T-helper 2 cell treated with Interferon-gamma antibody and Interleukin-4, amounts not matched to agents 100 ng/mL and 5 ng/mL, for 36 hours (primary cell): ENCODE results near the gene SFTPB. TPM values are rescaled to one million over a fixed set of nuclear protein-coding genes. Genes with fewer than 3 reads are reported as not detected.

Source experiments
- intact Hi-C: fragments of 100-400 bp; cut with micrococcal nuclease; formaldehyde crosslinking; loops from one replicate; pipeline ENCODE4 v1.15.1; 2023
- total RNA-seq: library from RNA; stranded (reverse); gene quantifications from 2 replicates; pipeline ENCODE4 v1.2.3, GENCODE V29; 2022

The SFTPB gene
- total RNA-seq, 1 donor from 2014 or later = not detected

DNA sequence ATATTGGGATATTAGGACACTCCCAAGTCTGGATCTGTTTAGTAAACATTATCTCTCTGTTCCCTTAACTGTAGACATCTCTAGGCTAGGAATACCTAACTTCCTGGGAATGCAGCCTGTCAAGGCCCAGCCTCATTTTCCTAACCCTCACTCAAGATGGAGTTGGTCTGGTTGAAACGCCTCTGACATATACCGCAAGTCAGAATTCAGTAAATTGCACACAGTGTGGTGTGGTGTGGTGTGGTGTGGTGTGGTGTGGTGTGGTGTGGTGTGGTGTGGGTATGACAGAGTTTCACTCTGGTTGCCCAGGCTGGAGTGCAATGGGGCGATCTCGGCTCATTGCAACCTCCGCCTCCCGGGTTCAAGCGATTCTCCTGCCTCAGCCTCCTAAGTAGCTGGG is 53.2 kb downstream of the SFTPB start:
- intact Hi-C loops = loop anchor here (5.0 kb wide), 1 partner anchor 493 kb away; the partner anchor contains the start of genes POLR1A and PTCD3

DNA sequence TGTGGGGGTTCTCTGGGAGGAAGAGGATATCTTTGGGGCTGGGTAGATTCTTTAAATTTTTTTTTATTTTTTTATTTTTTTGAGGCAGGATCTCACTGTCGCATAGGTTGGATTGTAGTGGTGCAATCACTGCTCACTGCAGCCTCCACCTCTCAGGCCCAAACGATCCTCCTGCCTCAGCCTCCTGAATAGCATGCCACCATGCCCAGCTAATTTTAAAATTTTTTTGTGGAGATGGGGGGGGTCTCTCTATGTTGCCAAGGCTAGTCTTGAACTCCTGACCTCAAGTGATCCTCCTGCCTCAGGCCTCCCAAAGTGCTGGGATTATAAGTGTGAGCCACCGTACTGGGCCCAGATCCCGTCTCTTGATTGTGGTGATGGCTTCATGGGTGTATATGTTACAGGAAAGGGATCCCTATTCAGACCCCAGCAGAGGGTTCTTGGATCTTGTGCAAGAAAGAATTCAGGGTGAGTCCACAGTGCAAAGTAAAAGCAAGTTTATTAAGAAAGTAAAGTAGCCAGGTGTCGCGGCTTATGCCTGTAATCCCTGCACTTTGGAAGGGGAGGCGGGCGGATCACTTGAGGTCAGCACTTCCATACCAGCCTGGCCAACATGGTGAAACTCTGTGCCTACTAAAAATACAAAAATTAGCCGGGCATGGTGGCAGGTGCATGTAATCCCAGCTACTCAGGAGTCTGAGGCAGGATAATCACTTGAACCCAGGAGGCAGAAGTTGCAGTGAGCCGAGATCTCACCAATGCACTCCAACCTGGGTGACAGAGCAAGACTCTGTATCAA is 54.1 kb downstream of the SFTPB start:
- intact Hi-C loops = loop anchor here (5.0 kb wide), 1 partner anchor 493 kb away; the partner anchor contains the start of genes POLR1A and PTCD3

DNA sequence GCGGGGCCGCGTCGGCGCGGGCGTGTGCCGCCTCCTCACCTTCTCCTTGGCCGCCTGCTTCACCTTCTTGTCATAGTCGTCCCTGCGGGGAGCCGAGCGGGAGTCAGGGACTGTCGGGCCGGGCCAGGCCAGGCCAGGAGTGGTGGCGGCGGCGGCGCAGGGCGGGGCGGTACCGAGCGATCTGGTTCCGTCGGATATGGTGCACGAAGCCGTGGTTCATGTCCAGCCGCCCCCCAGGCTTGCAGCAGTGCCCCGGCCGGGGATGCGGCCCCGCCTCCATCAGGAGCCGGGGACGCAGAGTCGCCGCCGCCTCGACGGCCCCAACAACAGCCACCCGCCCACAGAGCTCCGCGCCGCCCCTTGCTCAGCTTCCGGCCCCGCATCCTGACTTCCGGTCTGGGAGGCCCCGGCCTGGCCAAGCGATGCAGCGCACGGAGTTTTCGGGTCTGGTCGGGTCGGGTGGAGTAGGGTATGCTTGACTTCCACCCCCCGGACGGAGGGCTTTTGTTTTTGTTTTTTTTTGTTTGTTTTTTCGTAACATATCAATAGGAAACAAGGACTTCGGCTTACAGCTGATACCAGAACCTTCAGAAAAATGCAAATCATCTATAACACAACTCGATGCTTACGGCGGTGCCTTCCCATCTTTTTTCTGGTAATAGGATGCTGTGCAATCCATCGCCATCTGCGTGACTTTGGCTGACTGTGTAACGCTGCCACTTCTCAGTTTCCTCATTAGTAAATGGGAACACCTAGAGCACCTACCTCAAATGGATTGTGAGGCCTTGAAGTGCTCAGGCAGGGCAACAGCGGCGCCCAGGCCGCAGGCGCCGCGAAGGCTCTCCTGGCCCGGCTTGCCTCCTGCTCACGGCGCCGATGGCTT is 56.1 kb downstream of the SFTPB start, which contains the start of gene C2orf68:
Gene C2orf68, minus strand, starts transcription at position 362 of the 883 bp plus-strand sequence. Its CDS starts 82 bp downstream, at position 280.
- intact Hi-C loops = loop anchor here (1.0 to 5.0 kb wide), 4 partner anchors 10 to 495 kb away; partner anchors contain the start of genes POLR1A, PTCD3, RNF181 and TMEM150A

DNA sequence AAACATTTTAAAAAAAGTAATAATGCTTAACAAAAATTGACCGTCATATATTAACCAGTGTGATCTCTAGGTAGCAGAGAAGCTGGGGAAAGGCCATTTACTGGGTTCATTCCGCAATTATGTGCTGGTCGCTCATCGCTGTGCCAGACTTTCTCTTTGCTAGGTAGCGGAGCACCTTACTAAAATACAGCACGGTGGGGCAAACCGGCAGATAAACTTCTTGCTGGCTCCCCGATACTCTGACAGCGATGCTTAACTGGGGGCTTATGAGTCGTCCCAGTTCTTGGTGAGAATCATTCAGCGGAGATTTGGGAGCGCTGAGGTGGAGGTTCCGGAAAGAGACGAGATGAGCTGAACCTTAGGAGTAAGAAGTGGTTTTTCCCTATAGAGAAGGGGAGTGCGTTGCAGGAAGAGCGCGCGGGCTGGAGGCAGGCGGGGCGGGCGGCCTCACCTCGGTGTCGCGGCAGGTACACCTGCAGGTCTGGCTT is 56.7 kb downstream of the SFTPB start:
- intact Hi-C loops = loop anchor here (5.0 kb wide), 1 partner anchor 496 kb away; the partner anchor contains the start of genes POLR1A and PTCD3

Other genes starting within 250 kb of the SFTPB start
- gene SH2D6, start 249.5 kb downstream of the SFTPB start, total RNA-seq = 0.32 and 0.52 TPM in 2 replicates
- 327 and 333 TPM in 2 replicates for gene MAT2A, start 129.0 kb downstream of the SFTPB start, total RNA-seq
- 21.3 and 24.3 TPM in 2 replicates for gene GGCX, start 106.7 kb downstream of the SFTPB start, total RNA-seq
- gene VAMP8, start 90.6 kb downstream of the SFTPB start, total RNA-seq = 139 and 146 TPM in 2 replicates
- 60.8 and 65.6 TPM in 2 replicates for gene VAMP5, start 83.8 kb downstream of the SFTPB start, total RNA-seq
- 97.8 and 108 TPM in 2 replicates for gene RNF181, start 72.5 kb downstream of the SFTPB start, total RNA-seq
- 2.1 and 2.2 TPM in 2 replicates for gene TMEM150A, start 65.5 kb downstream of the SFTPB start, total RNA-seq
- gene C2orf68, start 56.1 kb downstream of the SFTPB start, total RNA-seq = 40.5 and 41.4 TPM in 2 replicates
- 81.2 and 83.9 TPM in 2 replicates for gene USP39, start 52.0 kb downstream of the SFTPB start, total RNA-seq
- gene GNLY, start 26.2 kb upstream of the SFTPB start, total RNA-seq = 17.8 and 18.1 TPM in 2 replicates
- gene ATOH8, start 85.8 kb upstream of the SFTPB start, total RNA-seq = 0.18 and 0.20 TPM in 2 replicates
- 30.4 and 30.8 TPM in 2 replicates for gene ST3GAL5, start 220.8 kb upstream of the SFTPB start, total RNA-seq